Right cardiac atrium (tissue), 5 donors: ENCODE data around the gene ATXN1. TPM values are rescaled to one million over a fixed set of nuclear protein-coding genes. Genes with fewer than 3 reads are reported as not detected.

Experiments
- ATAC-seq, 2 donors: fragments of 200-7000 bp; cut with Tn5 transposase; one replicate each; pipeline versions ENCODE4 v1.8.0 to v1.9.1; 2020; ENCODE audit warnings: moderate library complexity in 2 of 2, mild to moderate bottlenecking in 1 of 2
- DNase-seq, 3 donors: peaks; one replicate each; pipeline ENCODE4 v3.0.0-alpha.2; 2020
- H3K27ac ChIP-seq: one replicate; pipeline ENCODE4 v1.5.1; 2013; ENCODE audit warnings: mild to moderate bottlenecking, low read length, control low read depth, moderate library complexity
- H3K27me3 ChIP-seq: one replicate; pipeline ENCODE4 v1.6.1; 2013; ENCODE audit not compliant: control insufficient read depth, insufficient read depth
- H3K4me1 ChIP-seq: one replicate; pipeline ENCODE4 v1.6.1; 2013; ENCODE audit warnings: low read length; ENCODE audit not compliant: control insufficient read depth, insufficient read depth
- H3K4me3 ChIP-seq: one replicate; pipeline ENCODE4 v1.5.1; 2013; ENCODE audit warnings: low read length, control low read depth
- H3K9me3 ChIP-seq: one replicate; pipeline ENCODE4 v1.6.1; 2013; ENCODE audit warnings: low read length; ENCODE audit not compliant: control insufficient read depth
- WGBS: extraction: QIAGEN DNeasy Blood & Tissue Kit; methylation state at CpG from one replicate; pipeline ENCODE4 v1.1.7; 2013; 5-methylcytosine and 5-hydroxymethylcytosine counted together
- intact Hi-C, 4 donors: fragments of 100-400 bp; cut with DNase I; formaldehyde crosslinking; loops; one replicate each; pipeline versions ENCODE4 v1.11.0 to v1.14.0; 2022 to 2023
- polyA plus RNA-seq: library from polyadenylated mRNA; stranded (reverse); fragments of 200-250 nt; gene quantifications from one replicate; pipeline ENCODE4 v1.2.3, GENCODE V29; 2013
- total RNA-seq, 4 donors: library from RNA; stranded (reverse); fragmentation: NEBNext Ultra II Directional; extraction: Animal tissue kit (Norgen Biotek cat#: 25700); gene quantifications; one replicate each; pipeline ENCODE4 v1.2.1, GENCODE V29; 2021
- donor health status: healthy with polysubstance abuse.
- donor health status: DM: no; HTN: yes; CAD: no.
- donor health status: DM: no; HTN: no; CAD: no.
- donor health status: DM: no; HTN: yes; CAD: no; lungs with severe emphysema.
- donor health status: DM: yes; HTN: yes; CAD: no.

ATXN1 gene
- total and polyA plus RNA-seq, 5 donors: 11.8 to 50.7 (median 47.6) TPM

DNA sequence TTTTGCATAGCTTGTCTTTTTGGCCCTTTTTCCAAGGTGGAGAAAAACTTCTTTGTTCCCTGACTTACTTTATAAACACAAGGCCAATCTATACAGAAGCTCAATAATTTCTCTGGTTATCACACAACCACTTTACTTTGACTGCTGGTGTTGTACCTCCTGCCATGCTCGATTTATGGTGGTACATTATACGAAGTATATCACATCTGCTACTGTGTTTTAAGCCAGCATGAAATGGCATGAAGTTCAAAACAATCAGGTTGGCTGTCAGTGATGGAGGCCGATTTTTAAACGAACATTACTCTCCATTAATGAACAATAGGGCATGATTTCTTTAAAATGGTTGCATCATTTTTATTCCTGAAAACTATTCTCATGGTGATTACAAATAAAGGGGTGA is 21.0 kb upstream of the ATXN1 start:
- ATAC-seq: no peak
- 91% methylated on average over 4 of the region's 4 CpGs for WGBS
- Histone ChIP-seq H3K9me3 (no peaks in the 10 kb centered on the region), H3K27ac (peak overlapping the region; percentile 10), H3K4me1 (no peaks in the 10 kb centered on the region), H3K27me3 (no peaks in the 10 kb centered on the region), H3K4me3 (no peak overlapping the region)
- no peak for DNase-seq
- intact Hi-C loops: no loop called here

DNA sequence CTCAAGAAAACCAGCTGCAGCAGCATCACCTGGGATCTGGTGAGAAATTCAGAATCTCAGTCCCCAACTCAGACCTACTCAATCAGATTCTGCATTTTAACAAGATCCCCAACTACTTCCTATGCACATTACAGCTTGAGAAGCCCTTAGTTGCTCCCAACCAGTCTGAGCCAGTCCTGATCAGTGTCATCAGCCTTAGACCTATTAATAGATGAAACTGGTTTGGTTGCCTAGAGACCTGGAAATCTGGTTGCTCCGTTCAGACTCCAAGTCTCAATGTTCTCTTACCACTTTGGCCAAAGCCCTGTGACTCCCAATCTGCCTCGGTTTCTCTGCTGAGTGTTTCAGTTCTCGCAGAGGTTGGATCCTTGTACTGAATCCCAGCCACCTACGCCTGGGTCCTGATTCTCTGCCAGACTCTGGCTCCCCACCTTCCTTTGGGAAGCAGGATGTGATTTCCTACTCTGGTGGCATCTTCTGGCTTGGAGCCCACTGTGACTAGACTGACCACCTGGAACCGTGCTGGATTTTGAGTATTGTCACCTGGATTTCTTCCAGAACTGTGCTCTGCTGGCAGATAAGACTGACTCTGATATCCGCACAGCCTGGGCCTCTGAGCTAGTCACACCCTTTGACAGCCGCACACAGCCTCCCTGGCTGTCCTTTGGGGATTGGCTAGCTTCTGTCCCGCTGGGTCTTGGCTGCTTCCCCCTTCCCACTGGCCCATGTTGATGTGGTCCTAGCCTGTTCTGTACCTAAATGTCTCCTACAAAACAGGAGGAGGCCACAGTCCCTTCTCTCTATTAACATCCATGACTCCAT is 20.3 kb upstream of the ATXN1 start:
- Histone ChIP-seq H3K9me3 (no peaks in the 10 kb centered on the region), H3K4me3 (no peak overlapping the region), H3K27me3 (no peaks in the 10 kb centered on the region), H3K27ac (peak overlapping the region; percentile 10), H3K4me1 (no peaks in the 10 kb centered on the region)
- 52% methylated on average over 8 of the region's 8 CpGs for WGBS
- ATAC-seq (peak; percentile 85 to 86), DNase-seq (peak in 1 of 3 donors; percentile 35)
- intact Hi-C loops: no loop called here

DNA sequence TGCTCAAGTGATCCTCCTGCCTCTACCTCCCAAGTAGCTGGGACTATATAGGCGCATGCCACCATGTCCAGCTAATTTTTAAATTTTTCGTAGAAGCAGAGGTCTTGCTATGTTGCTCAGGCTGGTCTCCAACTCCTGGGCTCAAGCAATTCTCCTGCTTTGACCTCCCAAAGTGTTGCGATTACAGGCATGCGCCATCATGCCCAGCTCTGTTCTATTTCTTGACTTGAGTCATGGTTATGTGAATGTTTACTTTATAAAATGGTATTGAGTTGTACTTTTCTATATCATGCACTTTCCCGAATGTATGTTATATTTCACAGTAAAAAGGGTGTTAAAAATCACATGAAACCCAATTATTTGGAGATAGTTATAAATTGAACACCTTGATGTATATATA is 17.3 kb upstream of the ATXN1 start:
- Histone ChIP-seq H3K4me3 (no peak overlapping the region), H3K4me1 (no peaks in the 10 kb centered on the region), H3K27me3 (no peaks in the 10 kb centered on the region), H3K9me3 (no peaks in the 10 kb centered on the region), H3K27ac (no peak overlapping the region)
- 97% methylated on average over 5 of the region's 5 CpGs for WGBS
- DNase-seq: no peak
- ATAC-seq: no peak
- intact Hi-C loops: loop anchor here in 1 of 4 donors (10.0 kb wide), 1 partner anchor 186 kb away; no protein-coding TSS in a partner anchor

DNA sequence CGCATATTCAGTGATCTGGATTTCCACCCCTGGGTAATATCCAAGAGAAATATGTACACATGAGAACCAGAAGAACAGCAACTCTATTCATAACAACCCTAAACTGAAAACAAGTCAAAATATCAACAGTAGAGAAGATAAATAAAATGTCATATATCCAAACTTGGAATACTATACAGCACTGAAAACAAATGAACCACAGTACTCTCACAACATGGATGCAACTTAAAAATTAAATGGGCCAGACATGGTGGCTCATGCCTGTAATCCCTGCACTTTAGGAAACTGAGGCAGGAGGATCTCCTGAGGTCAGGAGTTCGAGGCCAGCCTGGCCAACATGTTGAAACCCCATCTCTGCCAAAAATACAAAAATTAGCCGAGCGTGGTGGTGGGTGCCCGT is 16.5 kb upstream of the ATXN1 start:
- Histone ChIP-seq H3K4me3 (no peak overlapping the region), H3K27ac (no peak overlapping the region), H3K4me1 (no peaks in the 10 kb centered on the region), H3K27me3 (no peaks in the 10 kb centered on the region), H3K9me3 (no peaks in the 10 kb centered on the region)
- ATAC-seq: no peak
- 93% methylated on average over 5 of the region's 5 CpGs for WGBS
- intact Hi-C loops: loop anchor here in 1 of 4 donors (10.0 kb wide), 1 partner anchor 187 kb away; no protein-coding TSS in a partner anchor
- DNase-seq: no peak

DNA sequence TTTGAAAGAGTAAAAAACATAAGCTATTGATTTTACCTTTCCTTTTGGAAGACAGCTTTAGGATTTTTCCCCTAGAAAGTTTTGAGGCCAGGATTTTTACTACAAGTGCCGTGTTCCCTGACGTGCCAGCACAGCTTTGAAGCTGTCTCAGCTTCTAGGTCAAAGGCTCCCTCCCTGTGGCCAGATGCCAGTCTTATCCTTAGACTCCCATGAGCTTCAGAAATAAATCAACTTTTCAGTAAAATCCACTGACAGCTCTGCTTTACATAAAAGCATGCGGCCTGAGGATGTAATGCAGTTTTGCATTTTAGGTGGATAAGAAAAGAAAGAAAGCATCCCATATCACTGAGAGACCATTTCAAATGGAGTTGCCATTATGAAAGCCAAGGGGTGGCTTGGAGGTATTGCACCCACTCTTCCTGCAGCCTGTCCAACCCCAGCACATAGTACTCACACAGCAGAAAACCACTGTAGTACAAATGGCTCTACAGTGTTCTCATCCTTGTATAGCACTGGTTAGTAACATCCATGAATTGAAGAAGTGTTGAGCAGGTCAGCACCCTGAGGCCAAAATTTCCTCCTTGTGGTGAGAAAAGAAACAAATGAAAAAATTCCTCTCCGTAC is 15.2 kb upstream of the ATXN1 start:
- ATAC-seq (no peak), DNase-seq (peak in 1 of 3 donors; percentile 57)
- no peaks in the 10 kb centered on the region for H3K27me3 ChIP-seq
- WGBS: 63% methylated on average over 4 of the region's 4 CpGs
- no peak overlapping the region for H3K4me3 ChIP-seq
- H3K27ac ChIP-seq: no peak overlapping the region
- intact Hi-C loops: loop anchor here in 1 of 4 donors (10.0 kb wide), 1 partner anchor 188 kb away; no protein-coding TSS in a partner anchor
- no peaks in the 10 kb centered on the region for H3K9me3 ChIP-seq
- H3K4me1 ChIP-seq: no peaks in the 10 kb centered on the region

DNA sequence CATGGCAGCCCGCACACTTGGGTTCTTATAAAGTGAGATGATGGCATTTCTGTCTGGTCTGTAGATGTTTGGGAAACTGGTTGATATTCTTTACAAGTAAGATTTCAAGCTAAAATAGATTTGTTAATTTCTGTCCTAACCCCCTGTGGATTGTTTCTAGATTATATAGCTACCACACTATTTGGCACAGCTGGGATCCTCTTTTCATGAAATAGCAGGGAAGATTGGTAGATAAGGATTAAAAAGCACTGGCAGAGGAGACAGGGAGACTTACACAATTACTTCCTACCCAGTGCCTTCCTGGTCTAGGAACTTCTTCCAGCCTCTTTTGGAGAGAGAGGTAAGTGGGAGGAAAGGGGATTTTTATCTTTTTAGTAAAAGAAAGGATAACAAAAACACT is 13.2 kb upstream of the ATXN1 start:
- WGBS: 90% methylated on average over 1 of the region's 1 CpG
- Histone ChIP-seq H3K4me1 (no peaks in the 10 kb centered on the region), H3K4me3 (no peak overlapping the region), H3K9me3 (no peaks in the 10 kb centered on the region), H3K27me3 (no peaks in the 10 kb centered on the region), H3K27ac (no peak overlapping the region)
- DNase-seq (no peak), ATAC-seq (no peak)
- intact Hi-C loops: loop anchor here in 3 of 4 donors (5.0 to 10.0 kb wide), 3 partner anchors 188 to 193 kb away; no protein-coding TSS in a partner anchor

DNA sequence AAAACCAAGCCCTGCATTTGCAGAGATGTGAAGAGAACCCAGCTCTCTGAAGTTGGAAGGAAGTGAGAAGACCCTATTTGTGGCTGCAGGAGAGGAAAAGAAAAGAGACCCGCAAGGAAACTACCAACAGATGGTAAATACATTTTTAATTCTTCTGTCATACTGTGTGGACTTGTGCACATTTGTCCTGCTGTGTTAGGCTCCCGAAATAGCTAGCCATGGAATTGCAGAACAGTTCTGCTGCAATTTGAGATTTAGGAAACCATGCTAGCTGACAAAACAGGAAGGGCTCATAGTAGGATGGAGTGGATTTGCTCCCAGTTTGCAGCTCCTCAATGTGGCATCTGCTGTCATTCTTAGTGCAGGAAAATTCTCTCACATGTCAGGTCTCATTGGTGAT is 12.1 kb upstream of the ATXN1 start:
- intact Hi-C loops: loop anchor here in 3 of 4 donors (5.0 to 10.0 kb wide), 3 partner anchors 189 to 194 kb away; no protein-coding TSS in a partner anchor
- Histone ChIP-seq H3K4me1 (no peaks in the 10 kb centered on the region), H3K27me3 (no peaks in the 10 kb centered on the region), H3K27ac (no peak overlapping the region), H3K4me3 (no peak overlapping the region), H3K9me3 (no peaks in the 10 kb centered on the region)
- ATAC-seq (no peak), DNase-seq (no peak)
- 80% methylated on average over 2 of the region's 2 CpGs for WGBS

DNA sequence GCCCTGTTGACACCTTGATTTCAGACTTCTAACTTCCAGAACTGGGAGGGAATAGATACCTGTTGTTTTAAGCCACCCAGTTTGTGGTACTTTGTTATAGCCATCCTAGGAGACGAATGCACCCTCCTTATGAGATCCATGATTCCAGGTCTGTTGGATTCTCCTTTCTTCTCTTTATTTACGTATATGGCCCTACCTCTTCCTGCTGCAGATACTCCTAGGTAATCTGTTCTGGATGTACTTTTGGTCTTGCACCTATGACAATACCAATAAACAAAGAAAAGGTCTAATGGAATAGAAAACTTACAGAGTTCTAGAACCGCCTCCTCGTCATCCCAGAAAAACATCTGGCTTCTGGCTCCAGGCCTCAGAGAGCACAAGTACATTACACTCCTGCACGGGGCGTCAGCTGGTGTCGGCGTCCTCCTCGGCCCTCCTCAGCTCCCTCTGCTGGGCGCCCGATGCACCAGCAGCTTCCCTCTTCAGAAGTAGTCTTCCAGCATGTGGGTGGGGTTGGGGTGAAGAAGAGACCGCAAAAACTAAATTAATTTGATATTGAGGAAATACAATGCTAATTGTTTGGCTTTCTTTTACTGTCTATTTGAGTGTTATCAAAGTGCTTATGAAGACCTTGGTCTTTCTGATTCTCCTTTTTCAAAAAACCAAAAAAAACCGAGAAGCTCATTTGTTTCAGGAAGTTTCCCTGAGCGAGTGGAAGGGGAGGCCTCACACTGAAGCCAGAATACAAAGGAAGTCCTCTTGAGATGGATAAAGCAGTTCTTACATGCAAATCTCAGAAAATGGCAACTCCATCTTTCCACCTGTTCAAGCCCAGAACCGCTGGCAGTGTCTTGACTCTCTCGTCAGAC is 9.7 kb upstream of the ATXN1 start:
- DNase-seq (peak; percentile 82 to 91 (median 90)), ATAC-seq (peak; percentile 90 to 91)
- no peak overlapping the region for H3K4me3 ChIP-seq
- intact Hi-C loops: loop anchor here in 3 of 4 donors (5.0 to 10.0 kb wide), 3 partner anchors 191 to 196 kb away; no protein-coding TSS in a partner anchor
- no peak overlapping the region for H3K27ac ChIP-seq
- H3K27me3 ChIP-seq: no peaks in the 10 kb centered on the region
- 32% methylated on average over 16 of the region's 16 CpGs for WGBS
- H3K9me3 ChIP-seq: no peaks in the 10 kb centered on the region
- no peaks in the 10 kb centered on the region for H3K4me1 ChIP-seq

DNA sequence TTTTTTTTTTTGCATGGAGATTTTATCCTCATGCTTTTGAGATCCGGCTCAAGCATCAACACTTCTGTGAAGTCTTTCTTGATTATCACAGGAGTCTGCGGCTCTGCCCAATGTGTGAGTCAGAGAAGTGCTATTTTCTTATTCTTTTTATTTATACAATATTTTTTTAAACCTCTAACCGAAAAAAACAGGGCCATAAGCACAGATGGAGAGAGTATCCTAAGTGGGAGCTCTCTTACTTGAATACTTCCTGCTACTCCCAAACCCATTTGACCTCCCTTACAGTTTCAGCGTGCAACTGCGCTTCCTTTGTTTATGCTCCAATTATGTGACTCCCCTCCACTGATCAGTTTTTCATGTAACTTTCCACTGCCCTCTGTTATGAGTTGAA is 8.7 kb upstream of the ATXN1 start:
- H3K9me3 ChIP-seq: no peaks in the 10 kb centered on the region
- no peaks in the 10 kb centered on the region for H3K4me1 ChIP-seq
- no peak for ATAC-seq
- intact Hi-C loops: loop anchor here (5.0 to 10.0 kb wide), 6 partner anchors 192 to 355 kb away; no protein-coding TSS in a partner anchor
- 49% methylated on average over 5 of the region's 5 CpGs for WGBS
- DNase-seq: no peak
- H3K4me3 ChIP-seq: no peak overlapping the region
- H3K27ac ChIP-seq: peak overlapping the region; percentile 39
- H3K27me3 ChIP-seq: no peaks in the 10 kb centered on the region

DNA sequence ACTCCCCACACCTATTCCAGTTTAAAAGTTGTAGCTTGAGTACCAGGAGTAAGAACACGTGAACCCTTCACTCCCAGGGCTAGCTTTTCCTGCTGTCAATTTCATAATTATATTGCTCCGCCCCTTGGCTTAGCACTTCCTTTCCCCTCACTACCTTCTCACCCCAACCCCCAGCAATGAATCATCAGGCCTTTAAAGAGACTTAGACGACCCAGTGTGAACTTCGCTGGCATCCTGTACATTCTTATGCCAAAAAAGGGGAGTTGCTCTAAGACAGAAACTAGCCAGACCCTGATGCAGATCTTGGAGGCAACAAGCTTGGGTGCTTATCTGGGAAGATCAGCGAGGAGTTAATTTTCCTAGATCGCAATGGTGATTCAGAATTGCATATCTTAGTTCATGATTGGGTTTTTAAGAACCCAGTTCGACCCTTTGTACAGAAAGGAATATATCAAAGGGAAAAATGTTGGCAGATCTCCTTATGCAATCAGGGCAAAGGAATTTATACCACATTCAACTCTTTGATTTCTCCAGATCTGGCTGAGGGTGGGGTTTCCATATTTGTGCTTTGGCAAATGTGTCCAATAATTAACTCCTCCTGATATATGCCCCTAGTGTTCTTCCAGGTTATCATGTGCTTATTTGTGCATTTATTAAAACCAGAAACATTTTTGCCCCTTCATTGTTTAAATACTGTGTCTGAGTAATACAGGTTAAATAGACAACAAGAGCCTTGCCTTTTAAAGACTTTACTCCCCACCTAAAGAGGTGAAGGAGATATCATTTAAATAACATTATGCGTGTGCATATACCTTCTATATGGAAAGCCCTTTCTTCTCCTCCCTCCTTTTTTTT is 8.1 kb upstream of the ATXN1 start:
- ATAC-seq: peak; percentile 55 to 84
- H3K27me3 ChIP-seq: no peaks in the 10 kb centered on the region
- H3K4me1 ChIP-seq: no peaks in the 10 kb centered on the region
- intact Hi-C loops: loop anchor here (5.0 to 10.0 kb wide), 4 partner anchors 193 to 355 kb away; no protein-coding TSS in a partner anchor
- no peak overlapping the region for H3K4me3 ChIP-seq
- H3K27ac ChIP-seq: no peak overlapping the region
- WGBS: 32% methylated on average over 8 of the region's 8 CpGs
- no peaks in the 10 kb centered on the region for H3K9me3 ChIP-seq
- peak in 2 of 3 donors; percentile 34 to 37 for DNase-seq
